Motor neuron (in vitro differentiated cells): Measurements from ENCODE around the gene MARCHF6. TPM values are rescaled to one million over a fixed set of nuclear protein-coding genes. Genes with fewer than 3 reads are reported as not detected.
A peak's percentile ranks its signal among the peaks of the same experiment; 100 is the strongest.
"Not testable (repeated sequence)": the region's sequence is repeated elsewhere in the genome, so short reads cannot be mapped to it uniquely, and the experiment has no call there.

ENCODE experiments used
- ATAC-seq, 8 experiments: fragments of 200-7000 bp; cut with Tn5 transposase; replicated peaks in 6 of 8; 2 replicates each; pipeline ENCODE4 v1.8.0; 2021; ENCODE audit warnings: mild to moderate bottlenecking in 8 of 8, moderate library complexity in 8 of 8
- H3K27ac ChIP-seq, 2 donors: fragments of 250-450 bp; sonication (Bioruptor Pico); 2 replicates each; pipeline ENCODE4 v1.9.0; 2021; ENCODE audit warnings: antibody characterized with exemption in 2 of 2, mild to moderate bottlenecking in 2 of 2, moderate library complexity in 1 of 2
- H3K4me1 ChIP-seq, 2 donors: fragments of 250-450 bp; sonication (Bioruptor Pico); replicated peaks in 1 of 2; 2 replicates each; pipeline ENCODE4 v1.6.1; 2021; ENCODE audit warnings: antibody characterized with exemption in 2 of 2, mild to moderate bottlenecking in 2 of 2, moderate library complexity in 1 of 2
- H3K4me3 ChIP-seq, 5 donors: fragments of 250-450 bp; sonication (Bioruptor Pico); 2 replicates each; pipeline ENCODE4 v1.9.0; 2021; ENCODE audit warnings: antibody characterized with exemption in 5 of 5, mild to moderate bottlenecking in 5 of 5, moderate library complexity in 4 of 5
- WGBS, 10 experiments: fragments of 450-650 bp; shearing (Covaris generic); methylation state at CpG; one replicate each; pipeline ENCODE4 v1.0.0; 2022; 5-methylcytosine and 5-hydroxymethylcytosine counted together
- in situ Hi-C, 9 experiments: fragments of 400-800 bp; cut with MboI; loops; one replicate each; pipeline ENCODE4 v1.15.0; 2021; ENCODE audit warnings: low sequenced_read_pairs in 9 of 9, low pct_unique_long_range_greater_than_20kb in 2 of 9; ENCODE audit not compliant: unreplicated experiment in 9 of 9
- total RNA-seq, 8 experiments: library from RNA; unstranded; fragments of 300-600 nt; gene quantifications; 2 replicates each; pipeline versions ENCODE4 v1.2.3 to v1.2.4, GENCODE V29; 2022

MARCHF6 gene
- total RNA-seq, 8 experiments from 2014 or later: 27.2 to 172 (median 96.6) TPM

- in situ Hi-C loops: no loop called here
- ATAC-seq: no peak
- Histone ChIP-seq H3K4me1 (peaks cover 11 to 13% of the 10 kb centered on the region in 2 donors), H3K4me3 (no peak overlapping the region), H3K27ac (no peak overlapping the region)
- 82 to 100% (median 93%) methylated on average over 2 to 6 of the region's 7 CpGs; no CpG with 5 or more reads in 1 of the 10 experiments for WGBS, 10 experiments
Observed at GRCh38 chr5:10365782-10366181, 12.3 kb downstream of the MARCHF6 start.

- Histone ChIP-seq H3K4me1 (peaks cover 11 to 13% of the 10 kb centered on the region in 2 donors), H3K27ac (no peak overlapping the region), H3K4me3 (no peak overlapping the region)
- ATAC-seq: peak in 3 of 8 experiments; percentile 31 to 59 (median 41)
- in situ Hi-C loops: no loop called here
- WGBS, 10 experiments: 31 to 100% (median 76%) methylated on average over 1 to 11 of the region's 11 CpGs
Observed at GRCh38 chr5:10366310-10367272, 13.1 kb downstream of the MARCHF6 start.

- H3K4me1 ChIP-seq: peaks cover 11 to 13% of the 10 kb centered on the region in 2 donors
- ATAC-seq: peak in 1 of 8 experiments; percentile 67
- 43 to 100% (median 100%) methylated on average over 1 of the region's 1 CpG; no CpG with 5 or more reads in 3 of the 10 experiments for WGBS, 10 experiments
- H3K27ac ChIP-seq: no peak overlapping the region
- H3K4me3 ChIP-seq: no peak overlapping the region
- in situ Hi-C loops: no loop called here
Observed at GRCh38 chr5:10367579-10367978, 14.1 kb downstream of the MARCHF6 start.

- Histone ChIP-seq H3K27ac (no peak overlapping the region), H3K4me3 (no peak overlapping the region), H3K4me1 (peaks cover 10 to 13% of the 10 kb centered on the region in 2 donors)
- ATAC-seq: no peak
- WGBS, 10 experiments: 83 to 100% (median 100%) methylated on average over 1 to 2 of the region's 2 CpGs; no CpG with 5 or more reads in 1 of the 10 experiments
- in situ Hi-C loops: no loop called here
Observed at GRCh38 chr5:10370931-10371330, 17.4 kb downstream of the MARCHF6 start.

DNA sequence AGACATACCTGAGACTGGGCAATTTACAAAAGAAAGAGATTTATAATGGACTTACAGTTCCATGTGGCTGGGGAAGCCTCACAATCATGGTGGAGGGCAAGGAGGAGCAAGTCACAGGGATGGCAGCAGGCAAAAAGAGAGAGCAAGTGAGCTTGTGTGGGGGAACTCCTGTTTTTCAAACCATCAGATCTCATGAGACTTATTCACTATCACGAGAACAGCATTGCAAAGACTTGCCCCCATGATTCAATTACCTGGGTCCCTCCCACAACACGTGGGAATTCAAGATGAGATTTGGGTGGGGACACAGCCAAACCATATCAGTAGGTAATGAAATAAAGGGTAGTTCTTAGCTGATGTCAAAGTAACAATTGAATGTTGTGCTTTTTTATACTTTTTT, 17.9 kb downstream of the MARCHF6 start:
- H3K4me1 ChIP-seq: peaks cover 6 to 12% of the 10 kb centered on the region in 2 donors
- WGBS, 10 experiments: 64 to 100% (median 90%) methylated on average over 1 to 2 of the region's 2 CpGs; no CpG with 5 or more reads in 5 of the 10 experiments
- ATAC-seq, in situ Hi-C loops, H3K4me3 ChIP-seq, H3K27ac ChIP-seq: not testable (repeated sequence)

GRCh38 chr5:10372726-10373709, 19.5 kb downstream of the MARCHF6 start:
- ATAC-seq: peak in 2 of 8 experiments; percentile 39 to 66
- H3K27ac ChIP-seq: no peak overlapping the region
- no peak overlapping the region for H3K4me3 ChIP-seq
- in situ Hi-C loops: no loop called here
- WGBS, 10 experiments: 80 to 100% (median 100%) methylated on average over 1 to 7 of the region's 8 CpGs; no CpG with 5 or more reads in 3 of the 10 experiments
- H3K4me1 ChIP-seq: no peaks in the 10 kb centered on the region

GRCh38 chr5:10374046-10375022, 20.8 kb downstream of the MARCHF6 start:
- WGBS, 10 experiments: 50 to 100% (median 93%) methylated on average over 1 to 10 of the region's 11 CpGs
- no peak overlapping the region for H3K4me3 ChIP-seq
- no peaks in the 10 kb centered on the region for H3K4me1 ChIP-seq
- H3K27ac ChIP-seq: no peak overlapping the region
- in situ Hi-C loops: no loop called here
- peak in 1 of 8 experiments; percentile 63 for ATAC-seq

DNA sequence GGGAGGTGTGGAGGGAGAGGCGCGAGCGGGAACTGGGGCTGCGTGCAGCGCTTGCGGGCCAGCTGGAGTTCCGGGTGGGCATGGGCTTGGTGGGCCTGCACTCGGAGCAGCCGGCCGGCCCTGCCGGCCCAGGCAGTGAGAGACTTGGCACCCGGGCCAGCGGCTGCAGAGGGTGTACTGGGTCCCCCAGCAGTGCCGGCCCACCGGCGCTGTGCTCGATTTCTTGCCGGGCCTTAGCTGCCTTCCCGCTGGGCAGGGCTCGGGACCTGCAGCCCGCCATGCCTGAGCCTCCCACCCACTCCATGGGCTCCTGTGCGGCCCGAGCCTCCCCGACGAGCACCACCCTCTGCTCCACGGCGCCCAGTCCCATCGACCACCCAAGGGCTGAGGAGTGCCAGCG, 21.7 kb downstream of the MARCHF6 start:
- WGBS, 10 experiments: no CpG with 5 or more reads among the region's 29 CpGs
- H3K4me1 ChIP-seq, ATAC-seq, in situ Hi-C loops, H3K4me3 ChIP-seq, H3K27ac ChIP-seq: not testable (repeated sequence)

GRCh38 chr5:10376544-10376943, 23.0 kb downstream of the MARCHF6 start:
- in situ Hi-C loops: no loop called here
- no peak overlapping the region for H3K4me3 ChIP-seq
- no peak for ATAC-seq
- no peak overlapping the region for H3K27ac ChIP-seq
- 72 to 100% (median 96%) methylated on average over 1 to 8 of the region's 11 CpGs; no CpG with 5 or more reads in 2 of the 10 experiments for WGBS, 10 experiments
- H3K4me1 ChIP-seq: no peaks in the 10 kb centered on the region

- 28 to 100% (median 94%) methylated on average over 1 to 4 of the region's 5 CpGs for WGBS, 10 experiments
- in situ Hi-C loops: no loop called here
- no peak for ATAC-seq
- Histone ChIP-seq H3K4me1 (no peaks in the 10 kb centered on the region), H3K4me3 (no peak overlapping the region), H3K27ac (no peak overlapping the region)
Observed at GRCh38 chr5:10377081-10377480, 23.6 kb downstream of the MARCHF6 start.

DNA sequence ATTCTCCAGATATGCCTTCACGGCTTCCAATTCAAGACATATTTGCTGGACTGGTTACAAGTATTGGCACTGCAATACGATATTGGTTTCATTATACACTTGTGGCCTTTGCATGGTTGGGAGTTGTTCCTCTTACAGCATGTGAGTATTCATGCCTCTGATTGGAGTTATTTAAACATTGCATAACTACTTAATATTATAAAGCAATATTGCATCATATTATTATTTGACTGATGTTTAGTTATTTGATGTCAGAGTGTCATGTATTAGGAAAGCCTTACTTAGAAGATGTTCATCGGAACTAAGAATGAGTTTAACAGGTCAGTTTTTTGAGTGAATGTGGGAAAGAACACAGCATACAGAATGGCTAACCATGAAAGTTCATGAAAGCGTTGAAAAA, 28.3 kb downstream of the MARCHF6 start:
- H3K4me1 ChIP-seq: no peaks in the 10 kb centered on the region
- 64 to 100% (median 96%) methylated on average over 1 to 4 of the region's 4 CpGs for WGBS, 10 experiments
- ATAC-seq: no peak
- in situ Hi-C loops: no loop called here
- no peak overlapping the region for H3K4me3 ChIP-seq
- H3K27ac ChIP-seq: no peak overlapping the region

- H3K4me1 ChIP-seq: no peaks in the 10 kb centered on the region
- in situ Hi-C loops: no loop called here
- no peak for ATAC-seq
- no peak overlapping the region for H3K4me3 ChIP-seq
- no peak overlapping the region for H3K27ac ChIP-seq
- 71 to 100% (median 96%) methylated on average over 1 to 3 of the region's 3 CpGs; no CpG with 5 or more reads in 1 of the 10 experiments for WGBS, 10 experiments
Observed at GRCh38 chr5:10384483-10384882, 31.0 kb downstream of the MARCHF6 start.
